NCI-H146 (cell line): ENCODE measurements around the gene SLC6A3.
A peak's percentile ranks its signal among the peaks of the same experiment; 100 is the strongest.

Experiments used
- DNase-seq: peaks from one replicate; lab custom pipeline; 2025; lab: John Stamatoyannopoulos, UW

SLC6A3 gene

DNA sequence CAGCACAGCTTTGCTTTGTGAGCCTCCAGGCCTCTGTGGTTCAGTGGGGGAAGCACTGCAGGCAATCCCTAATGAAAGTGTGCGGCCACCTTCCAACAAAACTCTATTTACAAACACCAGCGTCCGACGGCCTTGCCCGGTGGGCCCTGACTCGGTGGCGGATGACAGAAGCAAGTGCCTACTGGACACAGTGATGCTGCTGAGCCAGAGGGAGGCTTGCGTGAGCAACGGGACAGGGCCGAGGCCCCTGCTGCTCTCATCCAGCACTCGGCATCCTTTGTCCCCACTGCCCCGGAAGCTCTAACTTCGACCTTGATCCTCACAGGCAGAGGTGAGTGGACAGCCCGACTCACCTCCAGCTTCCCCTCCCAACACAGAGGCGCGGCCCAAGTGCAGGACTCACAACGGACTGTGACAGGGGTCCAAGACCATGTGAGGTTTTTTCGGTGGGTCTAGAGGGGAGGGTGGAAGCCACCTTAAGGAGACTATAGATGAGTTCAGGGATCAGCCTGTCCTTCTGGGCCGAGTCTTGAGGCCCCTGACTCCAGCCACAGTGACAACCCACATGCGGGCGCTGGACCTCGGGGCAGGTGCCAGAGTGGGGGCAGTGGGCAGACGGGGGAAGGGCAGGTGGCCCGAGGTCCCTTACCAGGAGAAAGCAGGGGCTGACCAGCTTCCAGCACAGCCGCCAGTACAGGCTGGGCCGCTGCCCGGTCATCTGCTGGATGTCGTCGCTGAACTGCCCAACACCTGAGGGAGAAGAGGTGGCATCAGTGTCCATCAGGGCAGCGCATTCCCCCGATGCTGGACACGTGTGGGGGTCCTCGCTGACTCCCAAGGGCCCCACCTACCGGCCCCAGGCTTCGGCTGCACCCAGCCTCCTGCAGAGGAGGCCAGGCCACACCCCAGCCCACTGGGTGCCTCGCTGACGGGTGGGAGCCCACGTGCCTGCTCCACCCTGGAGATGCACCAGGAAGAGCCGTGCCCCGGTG lies 39.4 kb downstream of the SLC6A3 start:
- no peak for DNase-seq

- no peak for DNase-seq
Measured at GRCh38 chr5:1405121-1405520, 40.1 kb downstream of the SLC6A3 start.

GRCh38 chr5:1404062-1404461 lies 41.2 kb downstream of the SLC6A3 start:
- no peak for DNase-seq

GRCh38 chr5:1402611-1403255 lies 42.5 kb downstream of the SLC6A3 start:
- DNase-seq: no peak

DNA sequence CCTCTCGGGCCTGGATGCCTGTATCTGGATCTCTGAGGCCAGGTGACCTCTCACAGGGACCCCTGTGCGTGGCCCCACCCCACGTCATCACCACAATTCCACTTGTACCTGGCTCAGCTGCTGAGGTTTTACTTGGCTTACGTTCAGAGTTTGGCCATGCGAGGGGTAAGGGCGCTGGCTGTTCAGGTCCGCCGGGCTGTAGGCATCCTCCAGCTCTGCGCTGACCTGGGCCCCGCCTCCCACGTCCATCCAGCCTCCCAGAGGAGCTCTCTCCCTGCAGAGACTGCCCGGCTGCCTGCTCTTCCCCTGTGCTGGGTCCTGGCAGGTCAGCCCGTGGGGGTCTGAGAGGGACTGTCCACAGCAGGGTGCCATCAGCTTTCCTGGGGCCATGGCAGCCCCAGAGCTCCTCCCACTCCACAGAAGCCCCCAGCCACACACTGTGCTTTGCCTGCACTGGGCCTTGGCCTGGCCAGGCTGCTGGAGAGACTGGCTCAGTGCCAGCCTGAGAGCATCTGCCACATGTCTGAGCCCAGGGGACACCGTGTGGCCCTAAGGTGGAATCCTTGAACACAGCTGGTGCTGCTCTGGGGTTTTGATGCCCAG lies 43.6 kb downstream of the SLC6A3 start:
- peak; percentile 57 for DNase-seq

- no peak for DNase-seq
Measured at GRCh38 chr5:1400936-1401335, 44.3 kb downstream of the SLC6A3 start.

GRCh38 chr5:1400211-1400855 lies 44.9 kb downstream of the SLC6A3 start:
- peak; percentile 27 for DNase-seq

DNA sequence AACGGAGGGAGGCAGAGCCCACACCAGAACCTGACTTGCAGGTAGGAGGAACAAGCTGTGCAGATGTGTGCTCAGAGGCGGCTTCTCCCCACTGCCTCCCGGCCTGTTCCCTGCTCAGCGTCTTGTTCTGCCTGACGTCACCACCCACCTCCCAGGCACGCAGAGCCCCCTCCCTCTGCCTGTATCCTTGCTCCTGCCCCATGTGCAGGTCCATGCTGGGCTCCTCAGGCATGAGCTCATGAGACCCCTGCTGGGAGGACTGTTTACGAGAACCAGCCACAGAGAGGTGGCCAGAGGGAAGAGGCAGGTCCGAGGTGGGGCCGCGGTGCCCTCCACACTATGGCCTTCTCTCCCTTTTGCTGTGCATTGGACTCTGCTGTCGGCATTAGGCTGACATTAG lies 45.5 kb downstream of the SLC6A3 start:
- peak; percentile 11 for DNase-seq

GRCh38 chr5:1396293-1396816 lies 48.9 kb downstream of the SLC6A3 start:
- no peak for DNase-seq

GRCh38 chr5:1394881-1395860 lies 50.1 kb downstream of the SLC6A3 start:
- no peak for DNase-seq

DNA sequence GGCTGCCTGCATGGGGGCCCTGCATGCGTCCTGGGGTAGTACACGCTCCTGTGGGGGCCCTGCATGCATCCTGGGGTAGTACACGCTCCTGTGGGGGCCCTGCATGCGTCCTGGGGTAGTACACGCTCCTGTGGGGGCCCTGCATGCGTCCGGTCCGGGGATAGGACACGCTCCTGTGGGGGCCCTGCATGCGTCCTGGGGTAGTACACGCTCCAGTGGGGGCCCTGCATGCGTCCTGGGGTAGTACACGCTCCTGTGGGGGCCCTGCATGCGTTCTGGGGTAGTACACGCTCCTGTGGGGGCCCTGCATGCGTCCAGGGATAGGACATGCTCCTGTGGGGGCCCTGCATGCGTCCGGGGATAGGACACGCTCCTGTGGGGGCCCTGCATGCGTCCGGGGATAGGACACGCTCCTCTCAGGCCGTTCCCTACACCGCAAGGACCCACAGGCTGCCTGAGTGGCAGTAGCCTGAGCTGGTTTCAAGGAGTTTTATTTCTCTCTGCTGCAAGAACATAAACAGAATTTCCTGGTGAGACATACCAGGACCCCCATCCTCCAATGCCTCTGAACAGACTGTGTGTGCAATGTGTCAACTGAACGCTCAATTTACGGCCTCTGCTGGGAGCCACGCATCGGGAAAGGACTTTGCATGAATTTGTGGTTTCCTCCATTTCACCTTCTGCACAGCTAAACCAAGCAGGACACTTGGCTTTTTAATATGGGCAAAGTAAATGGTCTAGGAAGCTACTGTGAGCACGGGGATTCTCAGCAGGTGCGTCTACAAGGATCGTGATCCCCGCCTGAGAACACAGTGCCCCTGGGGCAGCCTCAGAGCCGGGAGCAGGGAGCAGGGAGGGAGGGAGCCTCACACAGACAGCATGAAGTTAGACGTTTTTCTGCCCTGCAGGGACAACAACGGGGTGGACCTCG lies 51.4 kb downstream of the SLC6A3 start:
- no peak for DNase-seq

DNA sequence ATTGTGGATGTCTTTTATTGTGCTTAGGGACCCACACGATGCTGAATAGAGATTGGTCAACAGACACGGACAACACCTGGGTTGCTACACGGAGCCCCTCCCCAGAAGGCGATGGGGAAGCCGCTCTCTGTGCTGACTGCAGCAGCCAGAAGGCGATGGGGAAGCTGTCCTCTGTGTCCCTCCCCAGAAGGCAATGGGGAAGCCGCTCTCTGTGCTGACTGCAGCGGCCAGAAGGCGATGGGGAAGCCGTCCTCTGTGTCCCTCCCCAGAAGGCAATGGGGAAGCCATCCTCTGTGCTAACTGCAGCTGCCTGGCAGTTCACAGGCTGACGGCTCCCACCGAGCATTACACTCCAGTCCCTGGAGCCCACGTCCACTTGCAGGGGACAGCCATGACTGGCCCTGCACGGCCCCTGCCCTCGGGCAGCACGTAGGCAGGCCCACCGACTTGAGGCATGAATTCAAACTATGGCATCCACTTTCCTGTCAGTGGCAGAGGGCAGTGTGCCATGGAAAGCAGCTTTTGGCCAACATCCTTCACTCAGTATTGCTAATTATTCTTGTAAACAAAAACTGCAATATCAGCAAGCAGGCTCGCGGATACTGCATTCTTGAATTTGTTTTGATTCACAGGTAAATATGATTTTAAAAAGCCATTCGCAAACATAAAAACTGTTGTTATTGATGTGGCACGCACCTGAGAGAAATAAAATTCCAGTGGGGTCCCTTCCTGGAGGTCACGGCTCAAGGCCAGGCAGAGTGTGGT lies 52.3 kb downstream of the SLC6A3 start:
- no peak for DNase-seq

- DNase-seq: no peak
Measured at GRCh38 chr5:1392261-1392660, 53.0 kb downstream of the SLC6A3 start.

- peak; percentile 32 for DNase-seq
Measured at GRCh38 chr5:1391691-1392090, 53.5 kb downstream of the SLC6A3 start.

GRCh38 chr5:1390861-1391600 lies 54.2 kb downstream of the SLC6A3 start:
- peak; percentile 25 for DNase-seq

DNA sequence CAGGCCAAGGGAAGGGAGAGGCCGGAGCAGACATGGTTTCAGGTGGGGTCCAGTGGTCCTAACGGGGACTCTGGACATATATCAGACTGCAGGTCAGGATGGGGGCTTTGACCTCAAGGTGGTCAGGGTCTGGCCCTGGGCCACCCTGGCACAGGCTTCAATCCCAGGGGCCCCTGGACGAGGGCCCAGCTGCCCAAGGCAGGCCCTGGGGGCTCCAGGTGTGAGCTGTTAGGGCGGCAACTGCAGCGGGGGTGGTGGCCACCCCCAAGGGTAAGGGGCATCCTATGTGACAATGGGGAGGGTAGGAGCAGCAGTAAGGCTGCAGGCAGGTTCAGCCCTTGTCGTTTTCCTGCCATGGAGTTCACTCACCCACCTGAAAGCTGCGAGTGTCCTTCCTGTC lies 54.9 kb downstream of the SLC6A3 start:
- no peak for DNase-seq

DNA sequence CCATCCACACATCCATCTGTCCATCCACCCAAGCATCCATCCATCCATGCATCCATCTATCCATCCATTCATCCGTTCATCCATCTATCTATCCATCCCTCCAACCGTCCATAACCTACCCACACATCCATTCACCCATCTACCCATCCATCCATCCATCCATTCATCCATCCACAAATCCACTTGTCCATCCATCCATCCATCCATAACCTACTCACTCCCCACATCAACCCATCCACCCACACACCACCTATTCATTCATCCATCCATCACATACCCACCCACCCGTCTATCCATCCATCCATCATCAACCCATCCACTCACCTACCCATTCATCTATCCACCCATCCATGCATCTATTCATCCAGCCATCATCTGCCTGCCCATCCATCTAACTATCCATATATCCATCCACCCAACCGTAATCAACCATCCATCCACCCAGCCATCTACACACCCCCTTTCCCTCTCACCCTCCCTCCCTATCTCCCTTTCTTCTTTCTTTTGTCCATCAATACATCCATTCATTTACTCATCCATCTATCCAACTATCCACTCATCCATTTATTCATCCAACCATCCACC lies 56.8 kb downstream of the SLC6A3 start:
- peak; percentile 39 for DNase-seq

- no peak for DNase-seq
Measured at GRCh38 chr5:1387876-1388275, 57.4 kb downstream of the SLC6A3 start.
